Stimulated activated naive CD8-positive, alpha-beta T cell treated with anti-CD3 and anti-CD28 coated beads, Interleukin-15, Interleukin-2, amounts not matched to agents 100 ng/mL and 50 ng/mL, for 24 hours (primary cell): ENCODE data around the gene PEX7.
"Not testable (repeated sequence)": the region's sequence is repeated elsewhere in the genome, so short reads cannot be mapped to it uniquely, and the experiment has no call there.

Experiments used
- H3K27ac Mint-ChIP-seq: one replicate; pipeline ENCODE4 v1.8.0; 2021; ENCODE audit warnings: mild to moderate bottlenecking, mixed read lengths
- H3K27me3 Mint-ChIP-seq: one replicate; pipeline ENCODE4 v1.8.0; 2021; ENCODE audit warnings: mixed read lengths
- H3K36me3 Mint-ChIP-seq: one replicate; pipeline ENCODE4 v1.8.0; 2021; ENCODE audit warnings: low read depth, mixed read lengths
- H3K4me1 Mint-ChIP-seq: one replicate; pipeline ENCODE4 v1.8.0; 2021; ENCODE audit warnings: low read depth, mixed read lengths
- H3K4me3 Mint-ChIP-seq: one replicate; pipeline ENCODE4 v1.8.0; 2021; ENCODE audit warnings: mild to moderate bottlenecking, mixed read lengths
- H3K9me3 Mint-ChIP-seq: one replicate; pipeline ENCODE4 v1.8.0; 2021; ENCODE audit warnings: mixed read lengths

Gene PEX7

DNA sequence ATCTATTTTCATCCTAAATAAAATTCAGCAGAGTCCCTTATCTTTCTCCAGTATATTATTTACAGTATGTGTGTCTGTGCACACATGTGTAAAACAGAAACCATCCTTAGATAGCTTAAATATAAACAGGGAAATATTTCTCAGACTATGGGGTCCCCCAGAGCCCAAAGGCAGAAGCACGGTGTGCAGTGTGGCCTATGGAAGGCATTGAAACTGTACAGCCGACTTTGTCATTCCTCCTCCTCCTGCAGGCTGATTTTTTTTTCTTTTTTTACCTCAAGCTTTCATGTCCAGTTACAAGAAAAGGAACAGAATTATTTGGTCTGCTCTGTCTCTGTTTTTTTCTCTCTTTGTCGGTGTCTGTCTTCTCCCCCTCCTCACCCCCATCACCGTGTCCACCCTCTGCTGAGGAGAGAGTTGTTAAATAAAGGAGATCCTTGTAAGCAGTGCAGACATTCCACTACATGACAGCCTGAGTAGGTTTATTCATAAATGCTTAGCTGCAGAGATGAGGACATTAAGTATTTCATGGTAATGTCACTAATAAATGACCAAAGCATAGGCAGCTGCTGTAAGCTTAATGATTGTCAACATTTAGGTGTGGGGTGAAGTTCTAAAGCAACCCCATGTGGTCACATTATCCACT lies 67.9 kb downstream of the PEX7 start:
- H3K9me3 Mint-ChIP-seq = no peaks in the 10 kb centered on the region
- H3K4me1 Mint-ChIP-seq = peaks cover 7% of the 10 kb centered on the region
- no peak overlapping the region for H3K27ac Mint-ChIP-seq
- H3K36me3 Mint-ChIP-seq = peaks cover 13% of the 10 kb centered on the region
- no peak overlapping the region for H3K4me3 Mint-ChIP-seq
- H3K27me3 Mint-ChIP-seq = no peaks in the 10 kb centered on the region

- Mint-ChIP-seq H3K27me3 (no peaks in the 10 kb centered on the region), H3K27ac (no peak overlapping the region)
Measured at GRCh38 chr6:136890986-136891385, 68.6 kb downstream of the PEX7 start.

GRCh38 chr6:136893187-136893586 lies 70.8 kb downstream of the PEX7 start:
- H3K27ac Mint-ChIP-seq = no peak overlapping the region
- H3K4me1 Mint-ChIP-seq = peaks cover 7% of the 10 kb centered on the region
- H3K9me3 Mint-ChIP-seq = no peaks in the 10 kb centered on the region
- no peaks in the 10 kb centered on the region for H3K27me3 Mint-ChIP-seq
- H3K36me3 Mint-ChIP-seq = peaks cover 15% of the 10 kb centered on the region
- H3K4me3 Mint-ChIP-seq = no peak overlapping the region

More at GRCh38 chr6:136890986-136891385, 68.6 kb downstream of the PEX7 start:
- Mint-ChIP-seq H3K36me3 (peaks cover 13% of the 10 kb centered on the region), H3K9me3 (no peaks in the 10 kb centered on the region), H3K4me1 (peaks cover 7% of the 10 kb centered on the region), H3K4me3 (no peak overlapping the region)

- Mint-ChIP-seq H3K4me1 (no peaks in the 10 kb centered on the region), H3K4me3 (no peak overlapping the region), H3K9me3 (no peaks in the 10 kb centered on the region), H3K36me3 (peaks cover 28% of the 10 kb centered on the region), H3K27me3 (no peaks in the 10 kb centered on the region), H3K27ac (no peak overlapping the region)
Measured at GRCh38 chr6:136895901-136896300, 73.5 kb downstream of the PEX7 start.

GRCh38 chr6:136897071-136897470 lies 74.7 kb downstream of the PEX7 start:
- Mint-ChIP-seq H3K27ac (no peak overlapping the region), H3K27me3 (no peaks in the 10 kb centered on the region), H3K36me3 (peaks cover 29% of the 10 kb centered on the region), H3K4me3 (no peak overlapping the region), H3K9me3 (no peaks in the 10 kb centered on the region), H3K4me1 (no peaks in the 10 kb centered on the region)

DNA sequence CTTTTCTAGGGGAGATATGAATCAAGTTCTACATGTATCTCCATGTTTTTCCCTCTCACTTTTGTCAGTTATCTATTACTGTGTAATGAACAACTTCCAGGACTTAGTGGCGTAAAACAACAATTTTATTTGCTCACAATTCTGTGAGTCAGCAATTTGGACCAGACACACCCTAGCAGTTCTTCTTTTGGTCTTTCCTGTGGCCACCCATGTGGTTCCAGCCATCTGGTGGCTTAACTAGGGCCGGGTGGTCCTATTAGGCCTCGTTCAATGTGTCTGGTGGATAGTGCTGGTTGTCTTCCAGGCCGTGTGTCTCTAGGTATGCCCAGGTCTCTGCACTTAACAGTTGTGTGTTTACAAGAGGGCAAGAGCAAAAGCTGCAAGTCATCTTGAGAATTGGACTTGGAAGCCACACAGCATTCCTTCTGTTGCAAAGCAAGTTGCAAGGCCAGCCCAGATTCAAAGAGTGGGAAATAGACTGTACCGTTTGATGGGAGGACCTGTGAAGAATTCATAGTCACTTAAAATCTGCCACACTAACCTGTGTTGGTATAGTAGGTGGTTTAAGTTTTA lies 78.9 kb downstream of the PEX7 start:
- no peaks in the 10 kb centered on the region for H3K27me3 Mint-ChIP-seq
- H3K36me3 Mint-ChIP-seq = peaks cover 32% of the 10 kb centered on the region
- H3K4me3 Mint-ChIP-seq = no peak overlapping the region
- no peak overlapping the region for H3K27ac Mint-ChIP-seq
- H3K9me3 Mint-ChIP-seq = no peaks in the 10 kb centered on the region
- no peaks in the 10 kb centered on the region for H3K4me1 Mint-ChIP-seq

DNA sequence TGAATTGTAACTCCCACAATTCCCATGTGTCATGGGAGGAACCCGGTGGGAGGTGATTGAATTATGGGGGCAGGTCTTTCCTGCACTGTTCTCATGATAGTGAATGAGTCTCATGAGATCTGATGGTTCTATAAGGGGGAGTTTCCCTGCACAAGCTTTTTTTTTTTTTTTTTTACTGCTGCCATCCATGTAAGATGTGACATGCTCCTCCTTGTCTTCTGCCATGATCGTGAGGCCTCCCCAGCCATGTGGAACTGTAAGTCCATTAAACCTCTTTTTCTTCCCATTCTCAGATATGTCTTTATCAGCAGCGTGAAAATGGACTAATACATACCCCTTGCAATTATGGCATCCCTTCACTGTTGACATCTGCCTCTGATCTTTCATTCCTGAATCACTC lies 82.1 kb downstream of the PEX7 start:
- peaks cover 29% of the 10 kb centered on the region for H3K36me3 Mint-ChIP-seq
- not testable (repeated sequence) for H3K9me3 Mint-ChIP-seq

GRCh38 chr6:136914947-136915346 lies 92.6 kb downstream of the PEX7 start:
- H3K36me3 Mint-ChIP-seq = peaks cover 39% of the 10 kb centered on the region
- H3K27me3 Mint-ChIP-seq = peaks cover 16% of the 10 kb centered on the region
- H3K4me3 Mint-ChIP-seq = no peak overlapping the region
- no peaks in the 10 kb centered on the region for H3K9me3 Mint-ChIP-seq
- peaks cover 4% of the 10 kb centered on the region for H3K4me1 Mint-ChIP-seq
- no peak overlapping the region for H3K27ac Mint-ChIP-seq

More for the DNA sequence above, 82.1 kb downstream of the PEX7 start:
- H3K27ac Mint-ChIP-seq, H3K27me3 Mint-ChIP-seq, H3K4me1 Mint-ChIP-seq, H3K4me3 Mint-ChIP-seq: not testable (repeated sequence)

GRCh38 chr6:136918706-136919105 lies 96.3 kb downstream of the PEX7 start:
- Mint-ChIP-seq H3K27ac (no peak overlapping the region), H3K4me1 (peaks cover 25% of the 10 kb centered on the region), H3K9me3 (no peaks in the 10 kb centered on the region), H3K4me3 (no peak overlapping the region), H3K27me3 (peaks cover 34% of the 10 kb centered on the region), H3K36me3 (peaks cover 8% of the 10 kb centered on the region)

DNA sequence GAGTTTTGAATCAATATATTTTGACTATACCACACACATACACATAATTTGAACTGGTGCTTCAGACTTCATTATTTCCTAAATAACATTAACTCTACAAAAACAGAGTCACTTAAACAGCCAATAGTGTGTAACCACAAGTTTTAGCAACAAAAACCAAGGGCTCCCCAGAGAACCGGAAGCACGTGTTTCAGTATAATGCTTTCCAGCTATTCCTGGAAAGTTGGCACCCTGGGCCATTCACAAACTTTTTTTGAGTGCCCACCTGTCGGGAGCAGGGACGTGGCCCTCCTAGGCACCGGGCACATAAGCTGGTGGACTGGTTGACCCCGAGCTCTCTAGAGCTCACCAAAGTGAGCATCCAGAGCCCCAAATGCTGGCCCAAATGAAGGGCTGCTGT lies 97.8 kb downstream of the PEX7 start:
- peaks cover 46% of the 10 kb centered on the region for H3K27me3 Mint-ChIP-seq

GRCh38 chr6:136920671-136921380 lies 98.4 kb downstream of the PEX7 start:
- H3K4me3 Mint-ChIP-seq = peak overlapping the region; percentile 73
- no peaks in the 10 kb centered on the region for H3K36me3 Mint-ChIP-seq
- H3K9me3 Mint-ChIP-seq = no peaks in the 10 kb centered on the region
- H3K27ac Mint-ChIP-seq = no peak overlapping the region
- peaks cover 32% of the 10 kb centered on the region for H3K4me1 Mint-ChIP-seq
- peaks cover 46% of the 10 kb centered on the region for H3K27me3 Mint-ChIP-seq

More for the DNA sequence above, 97.8 kb downstream of the PEX7 start:
- Mint-ChIP-seq H3K9me3 (no peaks in the 10 kb centered on the region), H3K4me3 (peak overlapping the region; percentile 73), H3K36me3 (peaks cover 6% of the 10 kb centered on the region), H3K4me1 (peaks cover 32% of the 10 kb centered on the region), H3K27ac (no peak overlapping the region)

DNA sequence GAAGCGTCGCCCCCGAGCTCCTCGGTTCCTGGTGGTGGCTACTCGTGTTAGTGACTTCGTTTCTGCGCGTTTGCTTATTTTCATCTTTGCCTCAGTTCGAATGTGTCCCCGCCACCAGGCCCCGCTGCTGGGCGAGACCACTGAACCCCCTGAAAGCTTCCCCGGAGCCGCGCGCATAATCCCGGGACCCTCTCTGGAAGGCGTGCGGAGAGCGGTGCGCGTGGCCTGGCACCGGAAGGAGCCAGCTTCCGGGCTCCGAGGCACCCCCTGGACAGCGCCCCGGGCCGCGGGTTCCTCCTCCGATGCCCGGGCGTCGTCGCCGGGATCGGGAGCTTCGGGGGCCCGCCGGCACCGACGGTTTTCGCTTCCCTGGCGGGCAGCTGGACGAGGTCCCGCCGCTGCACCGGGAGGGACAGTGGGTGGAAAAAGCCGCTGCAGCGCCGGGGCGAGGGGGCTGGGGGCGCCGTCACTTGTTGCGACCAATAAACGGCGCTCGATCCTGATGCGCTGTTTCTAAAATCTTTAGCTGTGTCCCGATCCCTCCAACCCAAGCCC lies 99.1 kb downstream of the PEX7 start:
- no peak overlapping the region for H3K27ac Mint-ChIP-seq
- H3K4me3 Mint-ChIP-seq = peak overlapping the region; percentile 73

GRCh38 chr6:136921936-136922684 lies 99.7 kb downstream of the PEX7 start, which contains the start of gene SLC35D3:
Gene SLC35D3 (plus strand): TSS chr6:136922301. CDS start chr6:136922429, 128 bp downstream.
- no peaks in the 10 kb centered on the region for H3K9me3 Mint-ChIP-seq
- no peaks in the 10 kb centered on the region for H3K36me3 Mint-ChIP-seq
- H3K27ac Mint-ChIP-seq = peak within 1 kb of the TSS; percentile 49
- H3K4me3 Mint-ChIP-seq = peak within 1 kb of the TSS; percentile 81
- peaks cover 55% of the 10 kb centered on the region for H3K27me3 Mint-ChIP-seq
- peaks cover 32% of the 10 kb centered on the region for H3K4me1 Mint-ChIP-seq

More for the DNA sequence above, 99.1 kb downstream of the PEX7 start:
- Mint-ChIP-seq H3K27me3 (peaks cover 50% of the 10 kb centered on the region), H3K9me3 (no peaks in the 10 kb centered on the region), H3K36me3 (no peaks in the 10 kb centered on the region), H3K4me1 (peaks cover 32% of the 10 kb centered on the region)

GRCh38 chr6:136922685-136923006 lies 100.3 kb downstream of the PEX7 start:
- Mint-ChIP-seq H3K4me3 (peak overlapping the region; percentile 81), H3K4me1 (peaks cover 32% of the 10 kb centered on the region), H3K9me3 (no peaks in the 10 kb centered on the region), H3K36me3 (no peaks in the 10 kb centered on the region), H3K27ac (no peak overlapping the region), H3K27me3 (peaks cover 59% of the 10 kb centered on the region)
